Ureter (tissue), 1 donor: Measurements from ENCODE around the gene ZNRD2. TPM values are rescaled to one million over a fixed set of nuclear protein-coding genes. Genes with fewer than 3 reads are reported as not detected.
"Not testable (repeated sequence)": the region's sequence is repeated elsewhere in the genome, so short reads cannot be mapped to it uniquely, and the experiment has no call there.

Source experiments
- DNase-seq: peaks from one replicate; pipeline ENCODE4 v3.0.0-alpha.2; 2020; ENCODE audit warnings: low spot score
- total RNA-seq: library from RNA; stranded (reverse); gene quantifications from one replicate; pipeline ENCODE4 v1.2.4, GENCODE V29; 2023
- donor health status: DM: yes; HTN: yes; CAD: no.

The ZNRD2 gene, protein sequence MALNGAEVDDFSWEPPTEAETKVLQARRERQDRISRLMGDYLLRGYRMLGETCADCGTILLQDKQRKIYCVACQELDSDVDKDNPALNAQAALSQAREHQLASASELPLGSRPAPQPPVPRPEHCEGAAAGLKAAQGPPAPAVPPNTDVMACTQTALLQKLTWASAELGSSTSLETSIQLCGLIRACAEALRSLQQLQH
- total RNA-seq = 50.3 TPM

DNA sequence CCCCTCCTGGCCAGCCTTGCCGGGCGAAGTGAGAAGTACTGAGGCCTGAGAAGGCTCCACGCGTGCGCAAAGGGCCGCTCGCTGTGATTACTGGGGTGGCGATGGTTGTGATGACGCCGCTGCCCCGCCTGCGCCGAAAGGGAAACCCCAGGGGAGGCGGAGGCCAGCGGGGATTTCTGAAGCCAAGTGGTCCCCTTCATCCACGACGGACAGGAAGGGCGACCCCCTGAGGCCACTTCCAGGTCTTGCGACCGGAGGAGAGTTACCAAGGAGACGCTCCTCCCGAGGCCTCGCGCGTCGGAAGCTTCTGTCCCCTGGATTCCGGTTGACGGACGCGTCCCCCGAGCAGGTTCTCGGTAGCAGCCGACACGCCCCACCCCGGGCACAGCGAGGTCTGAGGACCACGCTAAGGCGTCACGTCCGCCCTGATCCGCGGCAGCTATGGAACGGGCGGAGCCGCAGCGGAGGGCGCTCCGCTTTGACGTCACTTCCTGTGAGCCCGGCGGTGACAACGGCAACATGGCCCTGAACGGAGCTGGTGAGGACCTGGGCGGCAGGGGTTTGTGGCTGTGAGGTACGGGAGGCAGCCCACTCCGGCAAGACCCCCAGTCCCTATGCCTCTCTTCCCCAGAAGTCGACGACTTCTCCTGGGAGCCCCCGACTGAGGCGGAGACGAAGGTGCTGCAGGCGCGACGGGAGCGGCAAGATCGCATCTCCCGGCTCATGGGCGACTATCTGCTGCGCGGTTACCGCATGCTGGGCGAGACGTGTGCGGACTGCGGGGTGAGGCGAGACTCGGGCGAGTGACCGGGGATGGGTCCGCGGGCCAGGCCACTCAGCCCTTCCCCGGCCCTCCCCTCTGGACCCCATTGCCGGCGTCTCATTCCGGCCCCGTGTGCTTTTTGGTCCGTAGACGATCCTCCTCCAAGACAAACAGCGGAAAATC, at the start of gene ZNRD2:
TSS of gene ZNRD2 (plus strand) at position 505 of the 946 bp plus-strand sequence. CDS start at position 520, 15 bp downstream.
- peak; percentile 98 for DNase-seq

DNA sequence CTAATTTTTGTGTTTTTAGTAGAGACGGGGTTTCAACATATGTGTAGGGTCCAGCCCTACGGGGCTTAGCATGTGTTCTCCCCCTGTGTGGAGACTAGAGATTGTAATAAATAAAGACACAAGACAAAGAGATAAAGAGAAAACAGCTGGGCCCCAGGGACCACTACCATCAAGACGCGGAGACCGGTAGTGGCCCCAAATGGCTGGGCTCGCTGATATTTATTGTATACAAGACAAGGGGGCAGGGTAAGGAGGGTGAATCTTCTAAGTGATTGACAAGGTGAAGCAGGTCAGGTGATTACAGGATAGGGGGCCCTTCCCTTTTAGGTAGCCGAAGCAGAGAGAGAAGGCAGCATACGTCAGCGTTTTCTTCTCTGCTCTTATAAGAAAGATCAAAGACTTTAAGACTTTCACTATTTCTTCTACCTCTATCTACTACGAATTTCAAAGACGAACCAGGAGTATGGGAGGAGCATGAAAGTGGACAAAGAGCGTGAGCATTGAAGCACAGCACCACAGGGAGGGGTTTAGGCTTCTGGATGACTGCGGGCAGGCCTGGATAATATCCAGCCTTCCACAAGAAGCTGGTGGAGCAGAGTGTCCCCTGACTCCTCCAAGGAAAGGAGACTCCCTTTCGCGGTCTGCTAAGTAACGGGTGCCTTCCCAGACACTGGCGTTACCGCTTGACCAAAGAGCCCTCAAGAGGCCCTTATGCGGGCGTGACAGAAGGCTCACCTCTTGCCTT, 48.3 kb upstream of the ZNRD2 start:
- not testable (repeated sequence) for DNase-seq

DNA sequence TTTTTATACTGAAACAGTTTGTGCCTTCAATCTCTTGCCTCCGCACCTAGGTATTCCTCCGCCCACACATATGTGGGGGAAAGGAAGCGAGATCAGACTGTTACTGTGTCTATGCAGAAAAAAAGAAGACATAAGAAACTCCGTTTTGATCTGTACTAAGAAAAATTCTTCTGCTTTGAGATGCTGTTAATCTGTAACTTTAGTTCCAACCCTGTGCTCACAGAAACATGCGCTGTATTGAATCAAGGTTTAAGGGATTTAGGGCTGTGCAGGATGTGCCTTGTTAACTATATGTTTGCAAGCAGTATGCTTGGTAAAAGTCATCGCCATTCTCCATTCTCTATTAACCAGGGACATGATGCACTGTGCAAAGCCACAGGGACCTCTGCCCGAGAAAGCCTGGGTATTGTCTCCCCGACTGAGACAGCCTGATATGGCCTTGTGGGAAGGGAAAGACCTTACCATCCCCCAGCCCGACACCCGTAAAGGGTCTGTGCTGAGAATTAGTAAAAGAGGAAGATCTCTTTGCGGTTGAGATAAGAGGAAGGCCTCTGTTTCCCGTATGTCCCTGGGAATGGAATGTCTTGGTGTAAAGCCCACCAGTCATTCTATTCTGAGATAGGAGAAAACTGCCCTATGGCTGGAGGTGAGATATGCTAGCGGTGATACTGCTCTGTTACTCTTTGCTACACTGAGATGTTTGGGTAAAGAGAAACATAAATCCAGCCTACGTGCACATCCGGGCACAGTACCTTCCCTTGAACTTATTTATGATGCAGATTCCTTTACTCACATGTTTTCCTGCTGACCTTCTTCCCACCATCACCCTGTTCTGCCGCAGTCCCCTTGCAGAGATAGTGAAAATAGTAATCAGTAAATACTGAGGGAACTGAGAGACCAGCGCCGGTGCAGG, 47.3 kb upstream of the ZNRD2 start:
- not testable (repeated sequence) for DNase-seq

DNA sequence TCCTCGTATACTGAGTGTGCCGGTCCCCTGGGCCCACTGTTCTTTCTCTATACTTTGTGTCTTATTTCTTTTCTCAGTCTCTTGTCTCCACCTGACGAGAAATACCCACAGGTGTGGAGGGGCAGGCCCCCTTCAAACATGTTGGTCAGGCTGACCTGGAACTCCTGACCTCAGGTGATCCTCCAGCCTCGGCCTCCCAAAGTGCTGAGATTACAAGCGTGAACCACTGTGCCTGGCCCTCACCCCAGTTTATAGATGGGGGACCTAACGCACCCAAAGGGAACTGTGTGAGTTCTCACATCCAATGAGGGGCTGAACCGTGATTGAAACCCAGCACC, 46.7 kb upstream of the ZNRD2 start:
- DNase-seq = not testable (repeated sequence)

DNA sequence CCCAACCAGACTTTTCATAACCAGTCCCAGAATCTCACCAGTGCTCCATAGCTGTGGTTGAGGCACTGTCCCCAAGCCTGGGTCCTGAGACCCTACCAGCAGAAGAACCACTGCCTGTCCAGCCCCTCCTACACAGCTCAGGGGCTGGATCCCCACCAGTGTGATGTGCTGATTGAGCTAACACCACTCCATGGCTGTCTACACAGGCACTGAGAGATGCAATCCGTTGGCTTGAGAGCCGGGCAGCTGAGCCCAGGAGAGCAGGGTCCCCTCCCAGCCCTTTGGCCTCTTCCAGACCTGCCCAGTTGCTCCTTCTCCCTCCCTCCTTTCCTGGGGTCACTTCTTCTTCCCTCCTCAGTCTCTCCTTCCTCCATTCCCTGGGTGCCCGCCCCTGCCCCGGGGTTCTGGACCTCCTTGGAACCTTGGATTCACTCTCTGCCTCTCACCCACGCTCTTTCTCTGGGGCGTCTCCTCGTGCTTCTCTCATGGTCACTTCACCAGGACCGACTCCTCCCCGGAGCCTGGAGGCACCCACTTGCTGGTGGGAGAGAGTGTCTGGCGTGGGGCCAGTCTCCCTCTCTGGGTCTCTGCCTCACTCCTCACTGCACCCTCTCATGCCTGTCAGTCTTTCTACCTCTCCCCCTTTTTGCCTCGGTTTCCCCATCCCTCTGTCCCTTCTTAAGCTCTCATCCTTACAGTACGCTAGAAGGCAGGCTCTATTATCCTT, 46.1 kb upstream of the ZNRD2 start:
- peak; percentile 70 for DNase-seq

DNA sequence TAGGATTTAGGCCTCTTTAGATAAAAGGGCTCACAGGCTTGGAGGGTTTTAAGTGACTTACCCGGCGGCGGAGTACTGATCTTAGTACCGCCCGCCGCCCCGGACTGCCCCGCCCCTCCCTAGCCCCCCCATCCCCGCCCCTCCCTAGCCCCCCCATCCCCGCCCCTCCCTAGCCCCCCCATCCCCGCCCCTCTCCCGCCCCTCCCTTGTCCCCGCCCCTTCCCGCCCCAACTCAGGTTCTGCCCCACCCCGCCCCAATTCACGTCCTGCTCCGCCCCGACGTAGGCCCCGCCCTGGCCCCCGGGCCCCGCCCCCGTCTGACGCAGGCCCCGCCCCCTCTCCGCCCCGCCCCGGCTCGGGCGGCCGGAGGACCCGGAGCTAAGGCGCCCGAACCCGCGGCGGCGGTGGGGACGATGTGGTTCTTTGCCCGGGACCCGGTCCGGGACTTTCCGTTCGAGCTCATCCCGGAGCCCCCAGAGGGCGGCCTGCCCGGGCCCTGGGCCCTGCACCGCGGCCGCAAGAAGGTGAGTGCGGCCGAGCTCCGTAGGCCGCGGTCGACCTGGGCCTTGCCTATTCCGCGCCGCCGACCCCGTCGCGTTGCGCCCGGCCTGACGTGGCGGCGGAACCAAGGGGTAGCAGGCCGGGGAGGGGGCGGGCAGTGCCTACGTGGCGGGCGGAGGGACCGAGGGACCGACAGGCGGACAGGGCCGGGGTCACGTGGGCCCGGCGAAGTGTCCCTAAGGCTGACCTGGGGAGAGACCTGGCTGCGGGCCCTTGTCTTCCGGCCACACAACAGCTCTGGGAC, 45.3 kb upstream of the ZNRD2 start, which contains the start of gene SCYL1:
TSS of gene SCYL1 (plus strand) at position 343 of the 805 bp plus-strand sequence. CDS start at position 414, 71 bp downstream.
- peak; percentile 86 for DNase-seq

DNA sequence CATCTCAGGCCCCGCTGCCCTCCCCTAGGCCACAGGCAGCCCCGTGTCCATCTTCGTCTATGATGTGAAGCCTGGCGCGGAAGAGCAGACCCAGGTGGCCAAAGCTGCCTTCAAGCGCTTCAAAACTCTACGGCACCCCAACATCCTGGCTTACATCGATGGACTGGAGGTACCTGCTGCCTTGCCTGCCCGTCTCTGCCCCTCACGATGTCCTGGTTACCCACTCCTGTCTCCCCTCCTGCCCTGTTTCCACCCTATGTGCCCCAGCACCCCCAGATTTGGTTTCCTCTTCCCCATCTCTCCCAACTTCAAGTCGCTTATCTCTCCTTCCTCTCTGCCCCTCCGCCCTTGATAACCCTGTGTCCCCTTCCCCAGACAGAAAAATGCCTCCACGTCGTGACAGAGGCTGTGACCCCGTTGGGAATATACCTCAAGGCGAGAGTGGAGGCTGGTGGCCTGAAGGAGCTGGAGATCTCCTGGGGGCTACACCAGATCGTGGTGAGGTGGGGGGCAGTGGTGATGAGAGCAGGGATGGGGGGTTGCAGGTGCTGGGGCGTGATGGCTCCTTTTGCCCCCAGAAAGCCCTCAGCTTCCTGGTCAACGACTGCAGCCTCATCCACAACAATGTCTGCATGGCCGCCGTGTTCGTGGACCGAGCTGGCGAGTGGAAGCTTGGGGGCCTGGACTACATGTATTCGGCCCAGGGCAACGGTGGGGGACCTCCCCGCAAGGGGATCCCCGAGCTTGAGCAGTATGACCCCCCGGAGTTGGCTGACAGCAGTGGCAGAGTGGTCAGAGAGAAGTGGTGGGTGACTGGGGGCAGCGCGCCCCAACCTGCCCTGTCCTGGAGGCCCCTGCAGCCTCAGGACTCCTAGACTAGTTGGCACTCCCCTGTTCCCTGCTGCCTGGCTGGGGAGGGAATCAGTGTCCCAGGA, 44.5 kb upstream of the ZNRD2 start:
- DNase-seq = no peak

DNA sequence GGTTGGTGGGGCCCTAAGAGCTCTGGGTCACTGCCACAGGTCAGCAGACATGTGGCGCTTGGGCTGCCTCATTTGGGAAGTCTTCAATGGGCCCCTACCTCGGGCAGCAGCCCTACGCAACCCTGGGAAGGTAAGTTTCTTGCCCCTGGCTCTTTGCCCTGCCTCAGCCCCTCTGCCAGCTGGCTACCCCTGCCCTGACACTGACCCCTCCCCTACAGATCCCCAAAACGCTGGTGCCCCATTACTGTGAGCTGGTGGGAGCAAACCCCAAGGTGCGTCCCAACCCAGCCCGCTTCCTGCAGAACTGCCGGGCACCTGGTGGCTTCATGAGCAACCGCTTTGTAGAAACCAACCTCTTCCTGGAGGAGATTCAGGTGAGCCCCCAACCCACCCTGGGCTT, 43.5 kb upstream of the ZNRD2 start:
- DNase-seq = no peak

DNA sequence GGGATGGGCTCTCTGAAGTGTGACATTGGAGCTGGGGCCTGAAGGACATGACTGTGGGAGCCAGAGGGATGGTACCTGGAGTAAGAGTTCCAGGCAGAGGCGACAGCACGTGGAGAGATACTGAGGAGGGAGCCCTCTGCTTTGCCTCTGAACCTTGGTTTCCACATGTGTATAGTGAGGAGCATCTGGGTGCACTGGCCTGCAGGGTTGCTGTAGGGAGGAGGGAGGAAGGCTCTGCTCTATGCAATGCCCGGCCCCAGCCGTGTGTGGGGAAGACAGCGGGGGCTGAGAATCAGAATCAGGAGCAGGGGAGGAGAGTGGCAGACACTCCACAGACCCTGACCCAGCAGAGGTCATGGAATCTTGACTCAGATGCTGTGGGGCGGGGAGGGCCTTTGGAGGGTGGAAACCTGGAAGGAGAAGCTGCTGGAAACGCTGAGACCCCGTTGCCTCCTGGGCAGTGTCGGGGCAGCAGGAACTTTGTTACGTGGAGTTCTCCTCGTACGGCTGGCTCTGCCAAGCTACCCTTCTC, 41.4 kb upstream of the ZNRD2 start:
- no peak for DNase-seq

DNA sequence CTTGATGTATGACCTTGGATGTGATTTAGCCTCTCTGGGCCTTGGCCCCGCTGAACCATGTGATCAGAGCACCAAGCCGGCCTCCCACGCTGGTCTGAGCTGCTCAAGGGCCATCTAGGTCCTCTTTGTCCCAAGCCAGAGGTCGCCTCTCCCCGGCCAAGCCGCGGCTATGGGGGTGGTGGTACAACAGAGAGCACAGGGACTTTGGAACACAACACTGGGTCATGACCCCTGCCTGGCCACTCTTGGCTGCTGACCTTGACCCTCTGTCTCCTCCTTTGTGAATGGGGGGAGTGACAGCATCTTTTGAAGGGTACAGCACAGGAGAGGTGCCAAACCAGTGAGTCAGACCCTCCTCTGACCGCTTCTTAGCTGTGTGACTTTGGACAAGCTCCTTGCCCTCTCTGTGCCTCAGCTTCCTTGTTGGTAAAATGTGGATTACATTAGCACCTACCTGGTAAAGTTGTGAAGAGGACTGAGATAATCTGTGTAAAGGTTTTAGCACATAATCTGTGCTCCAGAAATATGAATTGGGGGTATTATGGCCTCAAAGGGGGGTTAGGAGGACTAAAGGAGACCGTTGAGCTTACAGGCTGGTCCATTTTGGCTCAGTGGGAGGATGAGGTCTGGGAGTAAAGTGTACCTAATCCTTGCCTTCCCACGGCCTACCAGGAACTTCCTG, 40.7 kb upstream of the ZNRD2 start:
- no peak for DNase-seq

DNA sequence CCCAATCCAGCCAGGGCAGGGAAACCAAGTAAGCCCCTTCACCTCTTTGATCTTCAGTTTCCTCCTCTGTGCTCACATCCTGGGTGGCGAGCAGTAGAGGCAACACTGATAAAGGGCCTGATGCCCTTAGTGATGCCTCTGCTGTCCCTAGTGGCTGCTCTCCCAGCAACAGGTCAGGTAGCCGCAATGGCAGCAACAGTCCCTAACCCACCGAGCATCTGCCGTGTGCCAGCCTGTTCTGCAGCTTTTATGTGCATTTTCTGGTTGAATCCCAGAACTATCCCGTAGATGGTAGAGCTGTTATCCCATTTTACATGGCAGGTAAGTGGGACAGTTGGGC, 40.1 kb upstream of the ZNRD2 start:
- no peak for DNase-seq

DNA sequence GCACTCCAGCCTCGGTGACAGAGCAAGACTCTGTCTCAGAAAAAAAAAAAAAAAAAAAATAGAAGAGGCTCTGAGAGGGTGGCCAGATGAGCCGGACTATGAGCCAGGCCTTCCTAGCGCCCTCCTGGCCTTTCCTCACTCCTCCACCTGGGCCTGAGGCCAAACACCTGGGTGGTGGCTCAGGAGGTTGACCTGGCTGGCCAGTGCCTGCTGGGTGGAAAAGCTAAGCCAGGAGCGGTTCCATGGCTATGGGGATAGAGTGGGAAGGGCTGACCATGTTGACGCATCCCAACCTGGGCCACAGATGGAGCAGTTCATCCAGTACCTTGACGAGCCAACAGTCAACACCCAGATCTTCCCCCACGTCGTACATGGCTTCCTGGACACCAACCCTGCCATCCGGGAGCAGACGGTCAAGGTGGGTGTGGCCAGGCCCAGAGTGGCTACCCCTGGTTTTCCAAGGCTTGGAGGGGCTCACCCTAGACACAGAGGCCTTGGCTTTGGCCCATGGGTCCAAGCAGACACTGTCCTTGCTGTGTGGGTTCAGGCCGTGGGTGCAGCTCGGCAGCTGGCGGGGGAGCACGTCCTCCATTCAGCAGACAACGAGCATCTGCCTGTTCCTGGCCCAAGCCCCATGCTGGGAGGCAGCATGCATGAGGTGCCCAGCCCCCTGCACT, 37.8 kb upstream of the ZNRD2 start:
- DNase-seq = no peak

DNA sequence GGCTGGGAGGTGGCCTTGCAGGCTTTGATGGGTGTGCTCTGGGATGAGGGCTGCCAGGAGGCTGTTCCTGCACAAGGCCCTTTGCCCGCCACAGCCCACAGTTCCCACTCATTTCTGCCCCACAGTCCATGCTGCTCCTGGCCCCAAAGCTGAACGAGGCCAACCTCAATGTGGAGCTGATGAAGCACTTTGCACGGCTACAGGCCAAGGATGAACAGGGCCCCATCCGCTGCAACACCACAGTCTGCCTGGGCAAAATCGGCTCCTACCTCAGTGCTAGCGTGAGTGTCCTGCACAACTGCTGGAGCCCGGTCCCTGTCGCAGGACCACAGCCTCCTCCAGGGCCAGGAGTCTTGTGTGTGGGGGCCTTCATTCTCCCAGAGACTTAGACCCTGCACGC, 35.2 kb upstream of the ZNRD2 start:
- DNase-seq = no peak

DNA sequence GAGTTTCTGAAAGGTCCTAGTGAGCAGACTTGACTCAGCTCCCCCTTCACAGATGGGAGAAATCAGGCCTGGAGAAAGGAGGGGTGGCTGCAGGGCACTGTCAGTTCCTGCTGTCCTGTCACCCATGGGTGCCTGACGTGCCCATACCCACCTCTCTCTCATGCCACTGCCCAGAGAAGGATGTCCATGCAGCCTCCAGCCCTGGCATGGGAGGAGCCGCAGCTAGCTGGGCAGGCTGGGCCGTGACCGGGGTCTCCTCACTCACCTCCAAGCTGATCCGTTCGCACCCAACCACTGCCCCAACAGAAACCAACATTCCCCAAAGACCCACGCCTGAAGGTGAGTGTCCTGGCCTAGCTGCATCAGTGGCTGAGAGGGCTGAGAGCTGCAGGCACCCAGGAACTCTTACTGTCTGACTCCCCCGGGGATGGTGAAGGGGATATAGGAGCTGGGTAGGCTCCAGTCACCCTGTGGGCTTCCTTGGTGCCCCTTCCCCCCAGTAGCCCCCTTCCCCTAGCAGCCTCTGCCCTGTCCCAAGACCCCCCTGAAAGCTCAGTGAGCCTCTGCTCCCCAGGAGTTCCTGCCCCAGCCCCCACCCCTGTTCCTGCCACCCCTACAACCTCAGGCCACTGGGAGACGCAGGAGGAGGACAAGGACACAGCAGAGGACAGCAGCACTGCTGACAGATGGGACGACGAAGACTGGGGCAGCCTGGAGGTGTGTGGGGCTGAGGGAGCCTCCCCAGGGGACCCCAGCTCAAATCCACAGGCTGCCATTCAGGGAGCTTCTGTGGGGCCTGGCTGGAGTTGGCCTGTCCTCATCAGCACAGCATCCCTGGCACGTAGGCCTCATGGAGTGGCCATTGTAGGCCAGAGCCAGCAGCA, 33.6 kb upstream of the ZNRD2 start:
- no peak for DNase-seq

DNA sequence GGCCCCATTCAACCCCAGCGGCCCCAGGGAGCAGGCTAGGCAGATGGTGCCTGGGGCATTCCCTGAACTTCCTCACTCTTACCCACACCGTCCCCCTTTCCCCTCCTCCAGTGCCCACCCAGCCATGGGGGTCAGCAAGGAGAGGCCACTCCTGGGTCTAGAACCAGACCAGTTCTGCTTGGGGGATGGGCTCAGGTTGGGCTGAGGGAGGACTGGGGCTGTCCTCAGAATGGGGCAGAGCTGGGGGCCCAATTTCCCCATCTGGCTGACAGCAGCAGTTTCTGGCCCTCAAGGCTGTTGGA, 33.0 kb upstream of the ZNRD2 start:
- DNase-seq = no peak

DNA sequence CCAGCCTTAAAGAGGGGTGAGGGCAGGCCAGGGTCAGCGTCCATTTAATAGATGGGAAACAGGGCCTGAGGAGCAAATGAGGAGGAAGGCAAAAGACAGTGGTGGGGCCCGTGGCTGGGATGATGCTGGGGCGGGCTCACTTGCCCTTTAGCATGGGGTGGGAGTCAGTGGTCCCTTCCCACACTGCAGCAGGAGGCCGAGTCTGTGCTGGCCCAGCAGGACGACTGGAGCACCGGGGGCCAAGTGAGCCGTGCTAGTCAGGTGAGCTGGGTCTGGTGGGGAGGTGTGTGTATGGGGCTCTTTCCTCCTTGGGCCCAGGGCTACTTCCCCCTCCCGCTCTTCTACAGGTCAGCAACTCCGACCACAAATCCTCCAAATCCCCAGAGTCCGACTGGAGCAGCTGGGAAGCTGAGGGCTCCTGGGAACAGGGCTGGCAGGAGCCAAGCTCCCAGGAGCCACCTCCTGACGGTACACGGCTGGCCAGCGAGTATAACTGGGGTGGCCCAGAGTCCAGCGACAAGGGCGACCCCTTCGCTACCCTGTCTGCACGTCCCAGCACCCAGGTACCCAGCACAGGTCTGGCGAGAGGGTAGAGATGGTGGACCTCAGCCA, 32.6 kb upstream of the ZNRD2 start:
- DNase-seq = no peak
